ENCODE measurements around the gene CST7. TPM values are rescaled to one million over a fixed set of nuclear protein-coding genes. Genes with fewer than 3 reads are reported as not detected.

CST7 gene
- total and polyA plus RNA-seq, 3 donors from 2014 or later = 0.56 to 4.1 TPM; not detected in 1

GRCh38 chr20:24952376-24953208, 3.5 kb downstream of the CST7 start:
- DNase-seq = no peak
- H3K27ac ChIP-seq = no peak overlapping the region
- no peak for TF ChIP-seq CTCF (IDR thresholded peaks at IDR 0.05)
- no peak for TF ChIP-seq POLR2A (IDR thresholded peaks at IDR 0.05)
- intact Hi-C loops (cut with DNase I; ENCODE audit: low total_unique reads) = no loop called here
- H3K4me1 ChIP-seq = no peaks in the 10 kb centered on the region
- no peaks in the 10 kb centered on the region for H3K9me3 ChIP-seq
- no peaks in the 10 kb centered on the region for H3K36me3 ChIP-seq (ENCODE audit: low read depth, missing control alignments)
- H3K4me3 ChIP-seq = no peak overlapping the region
- no peaks in the 10 kb centered on the region for H3K27me3 ChIP-seq
- 72 to 82% methylated on average over 3 to 12 of the region's 12 CpGs for WGBS, 2 donors

DNA sequence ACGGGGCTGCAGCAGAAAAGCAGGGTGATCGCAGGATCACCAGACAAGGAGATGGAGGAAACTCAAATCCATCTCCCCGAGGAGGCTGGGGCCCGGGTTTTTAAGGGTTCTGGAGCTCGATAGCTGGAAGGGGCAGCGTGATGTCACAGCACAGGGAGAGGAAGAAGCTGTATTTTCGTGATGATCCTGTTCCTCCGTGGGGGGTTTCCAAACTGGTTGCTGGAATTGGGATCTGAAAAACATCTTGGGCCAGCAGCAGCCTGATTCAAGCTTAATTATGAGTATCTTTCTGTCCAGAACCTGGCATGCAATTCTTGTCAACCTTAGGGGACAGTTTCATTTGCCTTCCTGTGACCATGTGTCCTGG, 4.1 kb downstream of the CST7 start:
- Histone ChIP-seq H3K27ac (no peak overlapping the region), H3K9me3 (no peaks in the 10 kb centered on the region), H3K4me3 (no peak overlapping the region), H3K4me1 (no peaks in the 10 kb centered on the region), H3K27me3 (no peaks in the 10 kb centered on the region), H3K36me3 (ENCODE audit: low read depth, missing control alignments) (no peaks in the 10 kb centered on the region)
- no peak for DNase-seq
- intact Hi-C loops (cut with DNase I; ENCODE audit: low total_unique reads) = no loop called here
- WGBS, 2 donors = 45 to 69% methylated on average over 8 of the region's 8 CpGs
- TF ChIP-seq CTCF (IDR thresholded peaks at IDR 0.05) (no peak), POLR2A (IDR thresholded peaks at IDR 0.05) (no peak)

DNA sequence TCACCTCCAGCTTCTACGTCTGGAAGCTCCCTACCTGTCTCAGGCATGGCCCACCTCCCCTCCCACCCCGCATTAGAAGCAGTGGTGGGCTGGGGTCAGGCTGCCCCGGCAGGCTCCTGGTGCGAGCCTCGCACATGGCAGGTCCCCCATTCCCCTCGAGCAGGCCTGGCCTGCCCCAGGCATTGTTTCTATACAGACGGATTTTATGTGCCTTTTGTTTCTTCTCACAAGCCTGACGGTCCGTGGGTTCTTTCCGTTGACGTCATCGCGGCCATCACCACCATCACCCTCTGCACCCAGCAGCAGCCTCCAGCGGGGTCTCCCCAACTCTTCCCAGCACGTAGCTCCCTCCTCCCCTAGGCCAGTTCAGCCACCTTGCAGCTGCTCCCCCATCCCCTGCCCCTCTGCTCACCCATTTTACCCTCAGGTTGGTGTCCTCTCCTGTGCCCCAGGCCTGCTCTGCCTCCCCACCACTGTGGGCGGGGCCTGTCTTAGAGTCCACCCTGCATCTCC, 4.6 kb downstream of the CST7 start:
- Histone ChIP-seq H3K4me1 (no peaks in the 10 kb centered on the region), H3K27ac (no peak overlapping the region), H3K4me3 (no peak overlapping the region), H3K36me3 (ENCODE audit: low read depth, missing control alignments) (no peaks in the 10 kb centered on the region), H3K27me3 (no peaks in the 10 kb centered on the region), H3K9me3 (no peaks in the 10 kb centered on the region)
- TF ChIP-seq POLR2A (IDR thresholded peaks at IDR 0.05) (no peak), CTCF (IDR thresholded peaks at IDR 0.05) (no peak)
- WGBS, 2 donors = 70 to 74% methylated on average over 16 of the region's 16 CpGs
- intact Hi-C loops (cut with DNase I; ENCODE audit: low total_unique reads) = no loop called here
- no peak for DNase-seq

DNA sequence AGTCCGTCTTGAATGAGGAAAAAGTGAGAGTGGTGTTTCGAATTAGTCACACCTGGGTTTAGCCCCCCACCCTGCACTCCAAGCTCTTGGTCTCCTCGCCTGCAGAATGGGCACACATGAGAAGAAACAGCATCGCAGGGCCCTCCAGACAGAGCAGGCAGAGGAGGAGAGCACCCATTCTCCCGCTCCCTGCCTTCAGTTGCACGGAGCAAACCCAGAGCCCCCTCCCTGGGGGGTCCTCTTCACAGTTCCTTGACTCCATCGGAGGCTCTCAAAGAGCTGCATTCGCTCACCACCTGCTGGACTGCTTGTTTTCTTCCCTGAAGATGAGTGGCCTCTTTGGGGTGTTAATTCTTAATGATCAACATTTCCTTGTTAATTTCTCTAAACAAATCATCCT, 5.1 kb downstream of the CST7 start:
- no peaks in the 10 kb centered on the region for H3K9me3 ChIP-seq
- no peak overlapping the region for H3K27ac ChIP-seq
- H3K27me3 ChIP-seq = no peaks in the 10 kb centered on the region
- H3K4me3 ChIP-seq = no peak overlapping the region
- H3K36me3 ChIP-seq (ENCODE audit: low read depth, missing control alignments) = no peaks in the 10 kb centered on the region
- no peak for DNase-seq
- TF ChIP-seq CTCF (IDR thresholded peaks at IDR 0.05) (no peak), POLR2A (IDR thresholded peaks at IDR 0.05) (no peak)
- H3K4me1 ChIP-seq = no peaks in the 10 kb centered on the region
- intact Hi-C loops (cut with DNase I; ENCODE audit: low total_unique reads) = no loop called here
- 74 to 85% methylated on average over 8 of the region's 8 CpGs for WGBS, 2 donors

- Histone ChIP-seq H3K9me3 (no peaks in the 10 kb centered on the region), H3K27me3 (no peaks in the 10 kb centered on the region), H3K4me1 (no peaks in the 10 kb centered on the region), H3K36me3 (ENCODE audit: low read depth, missing control alignments) (no peaks in the 10 kb centered on the region), H3K4me3 (no peak overlapping the region), H3K27ac (no peak overlapping the region)
- TF ChIP-seq POLR2A (IDR thresholded peaks at IDR 0.05) = no peak
- TF ChIP-seq CTCF (IDR thresholded peaks at IDR 0.05) = no peak
- WGBS, 2 donors = 79 to 82% methylated on average over 2 of the region's 2 CpGs
- intact Hi-C loops (cut with DNase I; ENCODE audit: low total_unique reads) = no loop called here
- no peak for DNase-seq
Measured at GRCh38 chr20:24954566-24954965, 5.5 kb downstream of the CST7 start.

Data from testis (tissue), 3 donors.